ENCODE results near the gene XPR1.
"Not testable (repeated sequence)": the region's sequence is repeated elsewhere in the genome, so short reads cannot be mapped to it uniquely, and the experiment has no call there.

The XPR1 gene

GRCh38 chr1:180857947-180858725 is 226.3 kb downstream of the XPR1 start:
- peaks cover 0 to 18% (median 0%) of the 10 kb centered on the region in 5 donors for H3K4me1 ChIP-seq (ENCODE audit: control insufficient read depth in 5 of 5, insufficient read depth in 5 of 5, low read length in 5 of 5)
- H3K27me3 ChIP-seq (ENCODE audit: control insufficient read depth in 5 of 5, insufficient read depth in 4 of 5, low read length in 5 of 5); H3K4me3 ChIP-seq (ENCODE audit: low read depth in 1 of 5, low read length in 5 of 5); H3K9me3 ChIP-seq (ENCODE audit: control insufficient read depth in 5 of 5, low read length in 5 of 5); H3K27ac ChIP-seq (ENCODE audit: low read depth, low read length); H3K36me3 ChIP-seq (ENCODE audit: control insufficient read depth in 5 of 5, insufficient read depth in 5 of 5, low read length in 5 of 5); H3K9ac ChIP-seq (ENCODE audit: low read length in 5 of 5): not testable (repeated sequence)

GRCh38 chr1:180859306-180859705 is 227.5 kb downstream of the XPR1 start:
- Histone ChIP-seq H3K9me3 (ENCODE audit: control insufficient read depth in 5 of 5, low read length in 5 of 5) (no peaks in the 10 kb centered on the region), H3K36me3 (ENCODE audit: control insufficient read depth in 5 of 5, insufficient read depth in 5 of 5, low read length in 5 of 5) (peaks cover 0 to 7% (median 4%) of the 10 kb centered on the region in 5 donors), H3K9ac (ENCODE audit: low read length in 5 of 5) (no peak overlapping the region), H3K4me3 (ENCODE audit: low read depth in 1 of 5, low read length in 5 of 5) (no peak overlapping the region), H3K27ac (ENCODE audit: low read depth, low read length) (no peak overlapping the region), H3K27me3 (ENCODE audit: control insufficient read depth in 5 of 5, insufficient read depth in 4 of 5, low read length in 5 of 5) (no peaks in the 10 kb centered on the region), H3K4me1 (ENCODE audit: control insufficient read depth in 5 of 5, insufficient read depth in 5 of 5, low read length in 5 of 5) (peaks cover 0 to 8% (median 0%) of the 10 kb centered on the region in 5 donors)

GRCh38 chr1:180860535-180860934 is 228.7 kb downstream of the XPR1 start:
- no peaks in the 10 kb centered on the region for H3K9me3 ChIP-seq (ENCODE audit: control insufficient read depth in 5 of 5, low read length in 5 of 5)
- peaks cover 0 to 2% (median 0%) of the 10 kb centered on the region in 5 donors for H3K4me1 ChIP-seq (ENCODE audit: control insufficient read depth in 5 of 5, insufficient read depth in 5 of 5, low read length in 5 of 5)
- H3K4me3 ChIP-seq (ENCODE audit: low read depth in 1 of 5, low read length in 5 of 5), result no peak overlapping the region
- H3K27ac ChIP-seq (ENCODE audit: low read depth, low read length), result no peak overlapping the region
- no peaks in the 10 kb centered on the region for H3K27me3 ChIP-seq (ENCODE audit: control insufficient read depth in 5 of 5, insufficient read depth in 4 of 5, low read length in 5 of 5)
- H3K36me3 ChIP-seq (ENCODE audit: control insufficient read depth in 5 of 5, insufficient read depth in 5 of 5, low read length in 5 of 5), result peaks cover 3 to 13% (median 6%) of the 10 kb centered on the region in 5 donors
- no peak overlapping the region for H3K9ac ChIP-seq (ENCODE audit: low read length in 5 of 5)

- Histone ChIP-seq H3K4me3 (ENCODE audit: low read depth in 1 of 5, low read length in 5 of 5) (no peak overlapping the region), H3K9me3 (ENCODE audit: control insufficient read depth in 5 of 5, low read length in 5 of 5) (no peaks in the 10 kb centered on the region), H3K27ac (ENCODE audit: low read depth, low read length) (no peak overlapping the region), H3K36me3 (ENCODE audit: control insufficient read depth in 5 of 5, insufficient read depth in 5 of 5, low read length in 5 of 5) (peaks cover 3 to 18% (median 6%) of the 10 kb centered on the region in 5 donors), H3K9ac (ENCODE audit: low read length in 5 of 5) (no peak overlapping the region), H3K4me1 (ENCODE audit: control insufficient read depth in 5 of 5, insufficient read depth in 5 of 5, low read length in 5 of 5) (peaks cover 0 to 2% (median 0%) of the 10 kb centered on the region in 5 donors), H3K27me3 (ENCODE audit: control insufficient read depth in 5 of 5, insufficient read depth in 4 of 5, low read length in 5 of 5) (no peaks in the 10 kb centered on the region)
Measured at GRCh38 chr1:180862305-180862704, 230.5 kb downstream of the XPR1 start.

- Histone ChIP-seq H3K36me3 (ENCODE audit: control insufficient read depth in 5 of 5, insufficient read depth in 5 of 5, low read length in 5 of 5) (peaks cover 3 to 18% (median 6%) of the 10 kb centered on the region in 5 donors), H3K4me3 (ENCODE audit: low read depth in 1 of 5, low read length in 5 of 5) (no peak overlapping the region), H3K9ac (ENCODE audit: low read length in 5 of 5) (no peak overlapping the region), H3K4me1 (ENCODE audit: control insufficient read depth in 5 of 5, insufficient read depth in 5 of 5, low read length in 5 of 5) (peaks cover 0 to 2% (median 0%) of the 10 kb centered on the region in 5 donors), H3K9me3 (ENCODE audit: control insufficient read depth in 5 of 5, low read length in 5 of 5) (no peaks in the 10 kb centered on the region), H3K27ac (ENCODE audit: low read depth, low read length) (no peak overlapping the region), H3K27me3 (ENCODE audit: control insufficient read depth in 5 of 5, insufficient read depth in 4 of 5, low read length in 5 of 5) (no peaks in the 10 kb centered on the region)
Measured at GRCh38 chr1:180863158-180863775, 231.4 kb downstream of the XPR1 start.

DNA sequence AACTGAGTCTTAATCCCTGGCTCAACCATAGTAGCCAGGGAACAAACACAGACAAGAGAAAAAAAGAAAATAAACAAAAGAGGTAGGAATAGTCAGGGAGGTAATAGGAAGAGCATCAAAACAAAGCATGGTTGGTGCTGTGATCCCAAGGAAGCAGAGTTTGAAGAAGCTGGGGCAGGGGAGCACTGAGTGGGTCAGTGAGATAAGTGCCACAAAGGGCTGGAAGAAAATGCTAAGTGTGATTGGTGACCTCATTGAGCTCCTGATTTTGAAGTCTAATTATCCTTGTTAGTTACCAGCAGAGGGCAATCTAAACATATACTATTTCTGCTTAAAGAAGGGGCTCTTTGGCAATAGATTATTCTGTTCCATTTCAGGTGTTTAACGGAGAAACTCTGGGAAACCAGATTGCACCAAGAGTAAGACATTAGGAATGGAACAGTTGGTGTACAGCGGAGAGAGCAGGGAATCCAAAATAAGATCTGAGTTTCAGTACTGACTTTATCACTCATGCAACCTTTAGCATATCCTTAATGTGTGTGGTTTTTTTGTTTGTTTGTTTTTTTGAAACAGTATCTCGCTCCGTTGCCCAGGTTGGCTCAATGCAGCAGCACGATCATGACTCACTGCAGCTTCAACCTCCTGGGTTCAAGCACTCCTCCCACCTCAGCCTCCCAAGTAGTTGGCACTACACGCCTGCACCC is 250.1 kb downstream of the XPR1 start:
- Histone ChIP-seq H3K9ac (ENCODE audit: low read length in 5 of 5) (no peak overlapping the region), H3K4me3 (ENCODE audit: low read depth in 1 of 5, low read length in 5 of 5) (no peak overlapping the region), H3K4me1 (ENCODE audit: control insufficient read depth in 5 of 5, insufficient read depth in 5 of 5, low read length in 5 of 5) (no peaks in the 10 kb centered on the region), H3K36me3 (ENCODE audit: control insufficient read depth in 5 of 5, insufficient read depth in 5 of 5, low read length in 5 of 5) (peaks cover 8 to 25% (median 13%) of the 10 kb centered on the region in 5 donors), H3K9me3 (ENCODE audit: control insufficient read depth in 5 of 5, low read length in 5 of 5) (no peaks in the 10 kb centered on the region), H3K27me3 (ENCODE audit: control insufficient read depth in 5 of 5, insufficient read depth in 4 of 5, low read length in 5 of 5) (no peaks in the 10 kb centered on the region), H3K27ac (ENCODE audit: low read depth, low read length) (no peak overlapping the region)

DNA sequence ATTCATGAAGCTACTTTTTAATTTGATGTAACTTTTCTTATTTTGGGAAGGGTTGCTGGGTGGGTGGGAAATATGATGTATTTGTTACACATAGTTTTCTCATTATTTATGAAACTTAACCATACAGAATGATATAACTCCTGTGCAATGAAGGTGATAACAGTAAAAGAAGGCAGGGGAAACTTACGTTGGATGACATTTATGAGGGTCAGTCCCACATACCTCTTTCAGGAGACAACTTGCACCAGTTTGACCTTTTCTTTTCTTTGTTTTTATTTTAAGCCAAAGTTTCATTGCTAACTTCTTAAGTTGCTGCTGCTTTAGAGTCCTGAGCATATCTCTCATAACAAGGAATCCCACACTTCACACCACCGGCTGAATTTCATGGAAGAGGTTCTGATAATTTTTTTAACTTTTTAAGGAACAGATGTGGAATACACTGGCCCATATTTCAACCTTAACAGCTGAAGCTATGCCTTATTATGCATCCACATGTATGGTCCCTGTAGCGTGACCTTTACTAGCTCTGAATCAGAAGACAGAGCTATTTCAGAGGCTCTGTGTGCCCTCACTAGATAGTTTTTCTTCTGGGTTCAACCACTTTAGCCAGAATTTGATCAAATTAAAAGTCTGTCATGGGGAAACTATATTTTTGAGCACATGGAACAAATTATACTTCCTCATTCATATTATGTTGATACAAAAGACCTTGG is 252.9 kb downstream of the XPR1 start:
- Histone ChIP-seq H3K27me3 (ENCODE audit: control insufficient read depth in 5 of 5, insufficient read depth in 4 of 5, low read length in 5 of 5) (no peaks in the 10 kb centered on the region), H3K4me1 (ENCODE audit: control insufficient read depth in 5 of 5, insufficient read depth in 5 of 5, low read length in 5 of 5) (no peaks in the 10 kb centered on the region), H3K27ac (ENCODE audit: low read depth, low read length) (no peak overlapping the region), H3K36me3 (ENCODE audit: control insufficient read depth in 5 of 5, insufficient read depth in 5 of 5, low read length in 5 of 5) (peaks cover 3 to 18% (median 6%) of the 10 kb centered on the region in 5 donors), H3K4me3 (ENCODE audit: low read depth in 1 of 5, low read length in 5 of 5) (no peak overlapping the region), H3K9ac (ENCODE audit: low read length in 5 of 5) (no peak overlapping the region), H3K9me3 (ENCODE audit: control insufficient read depth in 5 of 5, low read length in 5 of 5) (no peaks in the 10 kb centered on the region)

DNA sequence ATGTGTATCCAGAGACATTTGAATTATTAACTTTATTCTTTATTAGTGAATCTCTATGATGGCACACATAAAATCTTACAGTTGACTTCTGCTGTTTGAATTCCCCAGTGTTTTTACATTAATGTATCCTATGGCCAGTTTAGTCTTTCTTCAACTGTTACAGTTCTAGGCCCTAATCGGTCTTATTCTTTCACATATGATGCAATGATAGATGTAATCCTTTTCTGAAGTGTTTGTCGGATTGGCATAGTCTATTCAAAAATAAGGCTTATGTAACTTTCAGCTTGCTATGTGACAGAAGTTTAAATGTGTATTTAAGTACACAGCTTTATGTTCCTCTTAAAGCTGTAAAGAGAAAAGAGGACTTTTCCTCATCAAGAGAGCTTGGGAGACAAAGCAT is 254.5 kb downstream of the XPR1 start:
- Histone ChIP-seq H3K36me3 (ENCODE audit: control insufficient read depth in 5 of 5, insufficient read depth in 5 of 5, low read length in 5 of 5) (peaks cover 0 to 12% (median 0%) of the 10 kb centered on the region in 5 donors), H3K27me3 (ENCODE audit: control insufficient read depth in 5 of 5, insufficient read depth in 4 of 5, low read length in 5 of 5) (no peaks in the 10 kb centered on the region), H3K4me3 (ENCODE audit: low read depth in 1 of 5, low read length in 5 of 5) (no peak overlapping the region), H3K9me3 (ENCODE audit: control insufficient read depth in 5 of 5, low read length in 5 of 5) (no peaks in the 10 kb centered on the region), H3K27ac (ENCODE audit: low read depth, low read length) (no peak overlapping the region), H3K9ac (ENCODE audit: low read length in 5 of 5) (no peak overlapping the region), H3K4me1 (ENCODE audit: control insufficient read depth in 5 of 5, insufficient read depth in 5 of 5, low read length in 5 of 5) (no peaks in the 10 kb centered on the region)

DNA sequence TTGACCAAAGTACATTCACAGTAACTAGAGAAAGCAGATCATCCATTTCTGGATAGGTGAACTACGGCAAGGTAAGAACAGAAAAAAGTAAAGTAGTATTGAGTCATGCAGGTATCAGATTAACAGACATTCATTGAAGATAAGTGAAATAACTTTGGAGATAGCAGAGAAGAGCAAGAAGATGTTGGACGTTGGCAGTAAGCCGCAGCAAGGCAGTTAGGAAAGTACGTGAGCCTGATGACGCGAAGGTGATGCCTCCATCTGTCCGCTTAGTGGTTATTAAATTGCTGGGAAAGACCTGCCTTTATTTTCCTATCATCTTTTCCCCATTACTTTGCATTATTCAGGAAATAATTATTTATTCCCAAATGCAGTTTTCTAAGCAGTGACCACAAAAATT is 256.0 kb downstream of the XPR1 start:
- H3K9ac ChIP-seq (ENCODE audit: low read length in 5 of 5), result no peak overlapping the region
- no peaks in the 10 kb centered on the region for H3K9me3 ChIP-seq (ENCODE audit: control insufficient read depth in 5 of 5, low read length in 5 of 5)
- H3K27me3 ChIP-seq (ENCODE audit: control insufficient read depth in 5 of 5, insufficient read depth in 4 of 5, low read length in 5 of 5), result no peaks in the 10 kb centered on the region
- no peak overlapping the region for H3K27ac ChIP-seq (ENCODE audit: low read depth, low read length)
- no peak overlapping the region for H3K4me3 ChIP-seq (ENCODE audit: low read depth in 1 of 5, low read length in 5 of 5)
- no peaks in the 10 kb centered on the region for H3K4me1 ChIP-seq (ENCODE audit: control insufficient read depth in 5 of 5, insufficient read depth in 5 of 5, low read length in 5 of 5)
- peaks cover 0 to 12% (median 0%) of the 10 kb centered on the region in 5 donors for H3K36me3 ChIP-seq (ENCODE audit: control insufficient read depth in 5 of 5, insufficient read depth in 5 of 5, low read length in 5 of 5)

Measured in subcutaneous abdominal adipose tissue (tissue), 5 donors.